ENCODE measurements around the gene METTL26.
"Not testable (repeated sequence)": the region's sequence is repeated elsewhere in the genome, so short reads cannot be mapped to it uniquely, and the experiment has no call there.

The METTL26 gene

GRCh38 chr16:609984-610383 is 26.1 kb downstream of the METTL26 start:
- no peak for TF ChIP-seq Cebpa-rat (IDR thresholded peaks at IDR 0.05)
- H3K27ac ChIP-seq = peak overlapping the region in 3 of 11 experiments; percentile 28 to 32 (median 30); a peak in 2 of 22 replicates
- peaks cover 0 to 49% (median 38%) of the 10 kb centered on the region in 10 experiments; a peak in 16 of 20 replicates for H3K4me1 ChIP-seq
- H3K4me2 ChIP-seq = peak overlapping the region in 9 of 11 experiments; percentile 43 to 83 (median 70); a peak in 20 of 22 replicates
- H3K4me3 ChIP-seq = no peak overlapping the region
- peaks cover 8 to 52% (median 41%) of the 10 kb centered on the region in 11 experiments for H3K9me3 ChIP-seq (replicated peaks in 1 of 11)
- no peaks in the 10 kb centered on the region for H3K27me3 ChIP-seq
- H3K9ac ChIP-seq = peak overlapping the region in 10 of 11 experiments; percentile 2 to 65 (median 38); a peak in 17 of 22 replicates
- H4K20me1 ChIP-seq = peaks cover 31 to 72% (median 50%) of the 10 kb centered on the region in 11 experiments; a peak in 21 of 22 replicates
- peaks cover 14 to 45% (median 30%) of the 10 kb centered on the region in 11 experiments; a peak in 21 of 22 replicates for H3K36me3 ChIP-seq

GRCh38 chr16:609316-609715 is 26.8 kb downstream of the METTL26 start:
- peak overlapping the region in 10 of 11 experiments; percentile 2 to 65 (median 38); a peak in 17 of 22 replicates for H3K9ac ChIP-seq
- peak overlapping the region in 2 of 11 experiments; percentile 28 to 32; a peak in 1 of 22 replicates for H3K27ac ChIP-seq
- peaks cover 16 to 46% (median 37%) of the 10 kb centered on the region in 11 experiments; a peak in 21 of 22 replicates for H3K36me3 ChIP-seq
- no peak for TF ChIP-seq Cebpa-rat (IDR thresholded peaks at IDR 0.05)
- peaks cover 26 to 67% (median 45%) of the 10 kb centered on the region in 11 experiments; a peak in 20 of 22 replicates for H4K20me1 ChIP-seq
- H3K9me3 ChIP-seq (replicated peaks in 1 of 11) = peaks cover 13 to 59% (median 48%) of the 10 kb centered on the region in 11 experiments
- H3K4me2 ChIP-seq = peak overlapping the region in 9 of 11 experiments; percentile 43 to 83 (median 70); a peak in 18 of 22 replicates
- no peak overlapping the region for H3K4me3 ChIP-seq
- peaks cover 0 to 42% (median 32%) of the 10 kb centered on the region in 10 experiments; a peak in 16 of 20 replicates for H3K4me1 ChIP-seq
- H3K27me3 ChIP-seq = no peaks in the 10 kb centered on the region

GRCh38 chr16:608019-608418 is 28.1 kb downstream of the METTL26 start:
- H3K27me3 ChIP-seq = no peaks in the 10 kb centered on the region
- no peak for TF ChIP-seq Cebpa-rat (IDR thresholded peaks at IDR 0.05)
- H3K4me2 ChIP-seq = 0 out of 22 replicates have a peak overlapping the region, but pooled peaks of 1 of the 11 experiments have one; percentile 43
- peaks cover 22 to 66% (median 45%) of the 10 kb centered on the region in 11 experiments; a peak in 20 of 22 replicates for H4K20me1 ChIP-seq
- peaks cover 13 to 55% (median 43%) of the 10 kb centered on the region in 11 experiments for H3K9me3 ChIP-seq (replicated peaks in 1 of 11)
- H3K4me1 ChIP-seq = peaks cover 0 to 34% (median 25%) of the 10 kb centered on the region in 10 experiments; a peak in 16 of 20 replicates
- H3K36me3 ChIP-seq = peaks cover 6 to 47% (median 30%) of the 10 kb centered on the region in 11 experiments; a peak in 21 of 22 replicates
- H3K9ac ChIP-seq = no peak overlapping the region
- no peak overlapping the region for H3K27ac ChIP-seq
- no peak overlapping the region for H3K4me3 ChIP-seq

- Histone ChIP-seq H3K27me3 (no peaks in the 10 kb centered on the region), H4K20me1 (peaks cover 22 to 78% (median 55%) of the 10 kb centered on the region in 11 experiments; a peak in 20 of 22 replicates), H3K4me3 (0 out of 20 replicates have a peak overlapping the region, but pooled peaks of 1 of the 10 experiments have one; percentile 7), H3K36me3 (peaks cover 6 to 47% (median 29%) of the 10 kb centered on the region in 11 experiments; a peak in 21 of 22 replicates), H3K27ac (no peak overlapping the region), H3K9me3 (replicated peaks in 1 of 11) (peaks cover 13 to 53% (median 42%) of the 10 kb centered on the region in 11 experiments), H3K9ac (no peak overlapping the region), H3K4me1 (peaks cover 0 to 34% (median 25%) of the 10 kb centered on the region in 10 experiments; a peak in 16 of 20 replicates), H3K4me2 (no peak overlapping the region)
- no peak for TF ChIP-seq Cebpa-rat (IDR thresholded peaks at IDR 0.05)
These were observed 29.3 kb downstream of the METTL26 start for GRCh38 chr16:606656-607307.

- no peak for TF ChIP-seq Cebpa-rat (IDR thresholded peaks at IDR 0.05)
- peaks cover 11 to 61% (median 39%) of the 10 kb centered on the region in 11 experiments; a peak in 21 of 22 replicates for H3K36me3 ChIP-seq
- peaks cover 0 to 20% (median 11%) of the 10 kb centered on the region in 10 experiments; a peak in 16 of 20 replicates for H3K4me1 ChIP-seq
- peaks cover 11 to 48% (median 42%) of the 10 kb centered on the region in 11 experiments for H3K9me3 ChIP-seq (replicated peaks in 1 of 11)
- no peak overlapping the region for H3K27ac ChIP-seq
- H3K4me3 ChIP-seq = no peak overlapping the region
- no peaks in the 10 kb centered on the region for H3K27me3 ChIP-seq
- H3K4me2 ChIP-seq = no peak overlapping the region
- no peak overlapping the region for H3K9ac ChIP-seq
- H4K20me1 ChIP-seq = peaks cover 11 to 79% (median 52%) of the 10 kb centered on the region in 11 experiments; a peak in 21 of 22 replicates
These were observed 32.2 kb downstream of the METTL26 start for GRCh38 chr16:603933-604332.

- peaks cover 11 to 32% (median 22%) of the 10 kb centered on the region in 11 experiments for H3K9me3 ChIP-seq (replicated peaks in 1 of 11)
- no peak for TF ChIP-seq Cebpa-rat (IDR thresholded peaks at IDR 0.05)
These were observed 35.3 kb downstream of the METTL26 start for GRCh38 chr16:600781-601180.

GRCh38 chr16:598823-599739 is 37.0 kb downstream of the METTL26 start:
- no peak overlapping the region for H3K4me3 ChIP-seq
- H3K4me2 ChIP-seq = no peak overlapping the region
- no peak overlapping the region for H3K27ac ChIP-seq
- H3K27me3 ChIP-seq = no peaks in the 10 kb centered on the region
- TF ChIP-seq Cebpa-rat (IDR thresholded peaks at IDR 0.05) = no peak
- H3K9ac ChIP-seq = no peak overlapping the region
- peaks cover 25 to 42% (median 32%) of the 10 kb centered on the region in 10 experiments for H3K4me1 ChIP-seq
- H4K20me1 ChIP-seq = peaks cover 26 to 81% (median 69%) of the 10 kb centered on the region in 11 experiments; a peak in 21 of 22 replicates
- H3K36me3 ChIP-seq = peaks cover 13 to 64% (median 26%) of the 10 kb centered on the region in 11 experiments; a peak in 21 of 22 replicates
- H3K9me3 ChIP-seq (replicated peaks in 1 of 11) = peaks cover 0 to 15% (median 5%) of the 10 kb centered on the region in 11 experiments; a peak in 14 of 22 replicates

More at GRCh38 chr16:600781-601180, 35.3 kb downstream of the METTL26 start:
- peaks cover 19 to 71% (median 40%) of the 10 kb centered on the region in 11 experiments; a peak in 21 of 22 replicates for H3K36me3 ChIP-seq
- no peaks in the 10 kb centered on the region for H3K27me3 ChIP-seq
- H3K27ac ChIP-seq = no peak overlapping the region
- no peak overlapping the region; a peak in 1 of 22 replicates for H3K4me2 ChIP-seq
- H3K9ac ChIP-seq = 0 out of 22 replicates have a peak overlapping the region, but pooled peaks of 1 of the 11 experiments have one; percentile 31
- H3K4me3 ChIP-seq = no peak overlapping the region
- peaks cover 12 to 72% (median 58%) of the 10 kb centered on the region in 11 experiments; a peak in 20 of 22 replicates for H4K20me1 ChIP-seq
- peaks cover 8 to 25% (median 15%) of the 10 kb centered on the region in 10 experiments for H3K4me1 ChIP-seq

- not testable (repeated sequence) for H3K4me2 ChIP-seq; H3K27me3 ChIP-seq; H3K9me3 ChIP-seq (replicated peaks in 1 of 11); H3K9ac ChIP-seq; H3K4me3 ChIP-seq; H3K27ac ChIP-seq
- Histone ChIP-seq H4K20me1 (peaks cover 41 to 85% (median 72%) of the 10 kb centered on the region in 11 experiments; a peak in 21 of 22 replicates), H3K4me1 (peaks cover 39 to 56% (median 47%) of the 10 kb centered on the region in 10 experiments), H3K36me3 (peaks cover 13 to 65% (median 27%) of the 10 kb centered on the region in 11 experiments; a peak in 21 of 22 replicates)
These were observed 38.5 kb downstream of the METTL26 start for GRCh38 chr16:597655-598054.

Data from BLaER1 treated with 17β-estradiol and CSF1 and Interleukin-3, amounts not matched to agents 10 nM and 100 nM (cell line).